Measurements from ENCODE around the gene SORT1.
"Not testable (repeated sequence)": the region's sequence is repeated elsewhere in the genome, so short reads cannot be mapped to it uniquely, and the experiment has no call there.

SORT1 gene

GRCh38 chr1:109397581-109398342, at the start of gene SORT1:
Gene SORT1 (minus strand): TSS chr1:109397918. CDS start chr1:109397892, 26 bp downstream.
- Mint-ChIP-seq H3K36me3 (ENCODE audit: low read depth) (peaks cover 10% of the 10 kb centered on the region), H3K9me3 (no peaks in the 10 kb centered on the region), H3K27me3 (peaks cover 42% of the 10 kb centered on the region), H3K4me1 (ENCODE audit: low read depth) (peaks cover 14% of the 10 kb centered on the region), H3K27ac (no peak within 1 kb of the TSS), H3K4me3 (peak within 1 kb of the TSS; percentile 79)

GRCh38 chr1:109445949-109446695, 48.4 kb upstream of the SORT1 start:
- H3K27ac Mint-ChIP-seq; H3K9me3 Mint-ChIP-seq; H3K36me3 Mint-ChIP-seq (ENCODE audit: low read depth); H3K4me3 Mint-ChIP-seq; H3K4me1 Mint-ChIP-seq (ENCODE audit: low read depth): not testable (repeated sequence)
- peaks cover 37% of the 10 kb centered on the region for H3K27me3 Mint-ChIP-seq

- no peak overlapping the region for H3K27ac Mint-ChIP-seq
- no peaks in the 10 kb centered on the region for H3K4me1 Mint-ChIP-seq (ENCODE audit: low read depth)
- H3K36me3 Mint-ChIP-seq (ENCODE audit: low read depth), result no peaks in the 10 kb centered on the region
- H3K27me3 Mint-ChIP-seq, result peaks cover 22% of the 10 kb centered on the region
- H3K4me3 Mint-ChIP-seq, result no peak overlapping the region
- no peaks in the 10 kb centered on the region for H3K9me3 Mint-ChIP-seq
Observed at GRCh38 chr1:109444346-109444745, 46.6 kb upstream of the SORT1 start.

GRCh38 chr1:109443476-109443875, 45.8 kb upstream of the SORT1 start:
- H3K27ac Mint-ChIP-seq, result no peak overlapping the region
- no peaks in the 10 kb centered on the region for H3K36me3 Mint-ChIP-seq (ENCODE audit: low read depth)
- H3K4me3 Mint-ChIP-seq, result no peak overlapping the region
- no peaks in the 10 kb centered on the region for H3K9me3 Mint-ChIP-seq
- no peaks in the 10 kb centered on the region for H3K4me1 Mint-ChIP-seq (ENCODE audit: low read depth)
- peaks cover 18% of the 10 kb centered on the region for H3K27me3 Mint-ChIP-seq

- no peak overlapping the region for H3K27ac Mint-ChIP-seq
- H3K9me3 Mint-ChIP-seq, result no peaks in the 10 kb centered on the region
- no peaks in the 10 kb centered on the region for H3K36me3 Mint-ChIP-seq (ENCODE audit: low read depth)
Observed at GRCh38 chr1:109441069-109441468, 43.4 kb upstream of the SORT1 start.

GRCh38 chr1:109438798-109439297, 41.1 kb upstream of the SORT1 start:
- H3K9me3 Mint-ChIP-seq, result peaks cover 4% of the 10 kb centered on the region

More at GRCh38 chr1:109441069-109441468, 43.4 kb upstream of the SORT1 start:
- peaks cover 7% of the 10 kb centered on the region for H3K27me3 Mint-ChIP-seq
- H3K4me1 Mint-ChIP-seq (ENCODE audit: low read depth), result no peaks in the 10 kb centered on the region
- no peak overlapping the region for H3K4me3 Mint-ChIP-seq

GRCh38 chr1:109434484-109434883, 36.8 kb upstream of the SORT1 start:
- H3K27ac Mint-ChIP-seq, result no peak overlapping the region
- no peak overlapping the region for H3K4me3 Mint-ChIP-seq
- peaks cover 6% of the 10 kb centered on the region for H3K27me3 Mint-ChIP-seq
- peaks cover 4% of the 10 kb centered on the region for H3K9me3 Mint-ChIP-seq
- no peaks in the 10 kb centered on the region for H3K36me3 Mint-ChIP-seq (ENCODE audit: low read depth)
- no peaks in the 10 kb centered on the region for H3K4me1 Mint-ChIP-seq (ENCODE audit: low read depth)

More at GRCh38 chr1:109438798-109439297, 41.1 kb upstream of the SORT1 start:
- Mint-ChIP-seq H3K27me3 (peaks cover 6% of the 10 kb centered on the region), H3K4me1 (ENCODE audit: low read depth) (no peaks in the 10 kb centered on the region), H3K4me3 (no peak overlapping the region), H3K36me3 (ENCODE audit: low read depth) (no peaks in the 10 kb centered on the region), H3K27ac (no peak overlapping the region)

GRCh38 chr1:109433322-109433721, 35.6 kb upstream of the SORT1 start:
- no peaks in the 10 kb centered on the region for H3K4me1 Mint-ChIP-seq (ENCODE audit: low read depth)
- H3K9me3 Mint-ChIP-seq, result peaks cover 4% of the 10 kb centered on the region
- no peak overlapping the region for H3K4me3 Mint-ChIP-seq
- no peaks in the 10 kb centered on the region for H3K36me3 Mint-ChIP-seq (ENCODE audit: low read depth)
- no peak overlapping the region for H3K27ac Mint-ChIP-seq
- H3K27me3 Mint-ChIP-seq, result peaks cover 6% of the 10 kb centered on the region

GRCh38 chr1:109432336-109432735, 34.6 kb upstream of the SORT1 start:
- H3K27ac Mint-ChIP-seq, result no peak overlapping the region
- H3K4me1 Mint-ChIP-seq (ENCODE audit: low read depth), result peaks cover 7% of the 10 kb centered on the region
- H3K9me3 Mint-ChIP-seq, result peaks cover 4% of the 10 kb centered on the region
- H3K36me3 Mint-ChIP-seq (ENCODE audit: low read depth), result no peaks in the 10 kb centered on the region
- H3K4me3 Mint-ChIP-seq, result no peak overlapping the region
- H3K27me3 Mint-ChIP-seq, result peaks cover 6% of the 10 kb centered on the region

GRCh38 chr1:109427171-109427467, 29.4 kb upstream of the SORT1 start:
- Mint-ChIP-seq H3K4me3 (peak overlapping the region; percentile 95), H3K27me3 (no peaks in the 10 kb centered on the region), H3K36me3 (ENCODE audit: low read depth) (peaks cover 23% of the 10 kb centered on the region), H3K9me3 (no peaks in the 10 kb centered on the region), H3K4me1 (ENCODE audit: low read depth) (peaks cover 40% of the 10 kb centered on the region), H3K27ac (peak overlapping the region; percentile 88)

GRCh38 chr1:109426281-109427170, 28.8 kb upstream of the SORT1 start, which contains the start of gene PSMA5:
Gene PSMA5 (minus strand): TSS chr1:109426448. CDS start chr1:109426330, 118 bp downstream.
- Mint-ChIP-seq H3K4me1 (ENCODE audit: low read depth) (peaks cover 43% of the 10 kb centered on the region), H3K9me3 (no peaks in the 10 kb centered on the region), H3K27me3 (no peaks in the 10 kb centered on the region), H3K4me3 (peak within 1 kb of the TSS; percentile 95), H3K36me3 (ENCODE audit: low read depth) (peaks cover 28% of the 10 kb centered on the region), H3K27ac (peak within 1 kb of the TSS; percentile 88)

GRCh38 chr1:109425391-109426280, 27.9 kb upstream of the SORT1 start:
- peaks cover 33% of the 10 kb centered on the region for H3K36me3 Mint-ChIP-seq (ENCODE audit: low read depth)
- H3K4me3 Mint-ChIP-seq, result peak overlapping the region; percentile 95
- H3K27me3 Mint-ChIP-seq, result no peaks in the 10 kb centered on the region
- H3K9me3 Mint-ChIP-seq, result no peaks in the 10 kb centered on the region
- peak overlapping the region; percentile 88 for H3K27ac Mint-ChIP-seq
- H3K4me1 Mint-ChIP-seq (ENCODE audit: low read depth), result peaks cover 43% of the 10 kb centered on the region

GRCh38 chr1:109423498-109423897, 25.8 kb upstream of the SORT1 start:
- Mint-ChIP-seq H3K27me3 (no peaks in the 10 kb centered on the region), H3K4me1 (ENCODE audit: low read depth) (peaks cover 49% of the 10 kb centered on the region), H3K9me3 (no peaks in the 10 kb centered on the region), H3K27ac (peak overlapping the region; percentile 88), H3K4me3 (peak overlapping the region; percentile 95), H3K36me3 (ENCODE audit: low read depth) (peaks cover 44% of the 10 kb centered on the region)

- Mint-ChIP-seq H3K4me1 (ENCODE audit: low read depth) (peaks cover 11% of the 10 kb centered on the region), H3K27me3 (no peaks in the 10 kb centered on the region), H3K4me3 (no peak overlapping the region)
Observed at GRCh38 chr1:109412551-109412950, 14.8 kb upstream of the SORT1 start.

More at GRCh38 chr1:109412551-109412950, 14.8 kb upstream of the SORT1 start:
- H3K27ac Mint-ChIP-seq, result no peak overlapping the region
- peaks cover 96% of the 10 kb centered on the region for H3K36me3 Mint-ChIP-seq (ENCODE audit: low read depth)
- no peaks in the 10 kb centered on the region for H3K9me3 Mint-ChIP-seq

Measured in stimulated activated naive CD8-positive, alpha-beta T cell treated with anti-CD3 and anti-CD28 coated beads, Interleukin-15, Interleukin-2, amounts not matched to agents 100 ng/mL and 50 ng/mL, for 24 hours (primary cell).